HAP-1 (cell line): ENCODE data around the gene LCP2.

Source experiments
- DNase-seq, 2 experiments: peaks; one replicate each; pipeline ENCODE4 v3.0.0-alpha.2; 2016 to 2020; ENCODE audit warnings: low spot score in 2 of 2
- H3K27me3 ChIP-seq: fragments of 250-450 bp; sonication (Bioruptor Pico); 2 replicates; pipeline ENCODE4 v1.5.1; 2020; ENCODE audit warnings: low read depth, mild to moderate bottlenecking, moderate library complexity
- H3K36me3 ChIP-seq: fragments of 250-450 bp; sonication (Bioruptor Pico); replicated peaks from 2 replicates; pipeline ENCODE4 v1.5.1; 2020; ENCODE audit warnings: mild to moderate bottlenecking
- H3K4me1 ChIP-seq: fragments of 250-450 bp; sonication (Bioruptor Pico); 2 replicates; pipeline ENCODE4 v1.5.1; 2020; ENCODE audit warnings: mild to moderate bottlenecking
- H3K4me3 ChIP-seq: fragments of 250-450 bp; sonication (Bioruptor Pico); 2 replicates; pipeline ENCODE4 v1.5.1; 2020; ENCODE audit warnings: mild to moderate bottlenecking, moderate library complexity
- H3K9me3 ChIP-seq: fragments of 250-450 bp; sonication (Bioruptor Pico); 2 replicates; pipeline ENCODE4 v1.5.1; 2020; ENCODE audit warnings: mild to moderate bottlenecking, moderate library complexity
- in situ Hi-C: fragments of 300-500 bp; cut with MboI; formaldehyde crosslinking; loops from 3 replicates; pipeline ENCODE4 v1.14.3; 2020; ENCODE audit warnings: low sequenced_read_pairs, inconsistent platforms, mixed read lengths

The LCP2 gene

DNA sequence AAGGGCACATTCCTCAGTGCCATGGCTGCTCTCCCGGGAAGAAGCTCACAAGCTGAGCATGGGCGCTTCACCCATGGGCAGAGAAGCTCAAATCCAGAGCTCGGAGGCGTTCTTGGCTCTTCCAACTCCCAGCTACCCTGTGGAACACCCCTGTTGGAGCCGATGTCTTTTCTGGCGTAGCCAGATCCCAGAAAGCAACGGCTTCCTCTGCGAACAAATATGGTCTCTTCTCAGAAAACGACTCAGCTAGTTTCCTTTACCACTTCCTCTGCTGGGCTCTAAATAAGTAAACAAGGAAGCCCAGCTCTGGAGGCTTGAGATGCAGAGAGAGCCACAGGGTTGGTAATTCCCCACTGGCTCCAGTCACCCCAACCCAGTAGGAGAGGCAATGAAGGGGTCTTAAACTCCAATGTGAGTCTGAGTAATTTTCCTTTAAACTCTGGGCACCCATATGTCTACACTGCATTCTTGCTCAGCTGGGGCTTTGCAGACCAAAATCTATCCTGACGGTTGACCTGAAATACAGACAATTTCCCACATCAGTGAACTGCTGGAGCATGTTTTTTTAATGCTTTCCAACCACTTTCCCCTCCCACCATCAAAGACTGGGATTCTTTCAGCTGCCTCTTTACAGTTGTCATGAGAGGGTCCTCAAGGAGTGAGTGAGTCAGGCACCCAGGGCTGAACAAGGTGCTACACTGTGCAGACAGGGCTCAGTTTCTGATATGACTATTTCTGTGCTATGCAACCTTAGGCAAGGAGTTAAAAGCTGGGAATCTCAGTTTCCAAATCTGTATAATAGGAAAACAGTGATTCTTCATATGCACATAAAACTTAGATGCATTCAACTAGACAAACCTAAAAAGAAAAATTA lies at the start of gene LCP2:
TSS of gene LCP2 (minus strand) at position 189 of the 874 bp plus-strand sequence. CDS start at position 23, 166 bp downstream.
- in situ Hi-C loops: no loop called here
- no peaks in the 10 kb centered on the region for H3K36me3 ChIP-seq
- DNase-seq: no peak
- H3K27me3 ChIP-seq: peaks cover 2% of the 10 kb centered on the region
- H3K4me3 ChIP-seq: no peak within 1 kb of the TSS
- no peaks in the 10 kb centered on the region for H3K9me3 ChIP-seq
- H3K4me1 ChIP-seq: no peaks in the 10 kb centered on the region

DNA sequence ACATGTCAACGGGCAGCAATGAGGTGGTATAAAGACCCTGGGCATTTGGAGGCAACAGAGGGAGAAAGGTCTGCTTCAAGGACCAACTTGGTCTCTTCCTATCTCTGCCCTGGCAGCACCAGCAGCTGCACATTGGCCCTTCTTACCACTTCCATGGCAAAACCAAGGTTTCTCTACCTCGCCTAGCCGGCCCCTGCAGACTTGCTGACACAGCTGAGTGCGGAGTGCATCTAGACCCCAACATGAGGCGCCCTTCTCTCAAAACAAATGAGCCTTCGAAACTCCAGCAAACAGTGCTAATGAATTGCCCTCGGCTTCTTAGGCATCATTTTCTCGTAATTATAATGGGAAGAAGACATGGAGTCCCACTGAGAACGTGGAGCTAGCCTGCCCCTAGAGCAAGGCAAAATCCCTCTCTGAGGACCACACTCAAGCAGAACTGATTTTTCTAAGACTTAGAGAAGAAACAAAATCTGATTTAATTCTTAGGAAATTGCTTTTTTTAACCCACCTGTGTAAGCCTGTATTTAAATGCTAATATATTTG lies 49.5 kb upstream of the LCP2 start:
- in situ Hi-C loops: no loop called here
- Histone ChIP-seq H3K4me1 (no peaks in the 10 kb centered on the region), H3K4me3 (no peak overlapping the region), H3K27me3 (no peaks in the 10 kb centered on the region), H3K36me3 (no peaks in the 10 kb centered on the region), H3K9me3 (peaks cover 2% of the 10 kb centered on the region; the same call in 1 of the 2 replicates)
- DNase-seq: no peak

DNA sequence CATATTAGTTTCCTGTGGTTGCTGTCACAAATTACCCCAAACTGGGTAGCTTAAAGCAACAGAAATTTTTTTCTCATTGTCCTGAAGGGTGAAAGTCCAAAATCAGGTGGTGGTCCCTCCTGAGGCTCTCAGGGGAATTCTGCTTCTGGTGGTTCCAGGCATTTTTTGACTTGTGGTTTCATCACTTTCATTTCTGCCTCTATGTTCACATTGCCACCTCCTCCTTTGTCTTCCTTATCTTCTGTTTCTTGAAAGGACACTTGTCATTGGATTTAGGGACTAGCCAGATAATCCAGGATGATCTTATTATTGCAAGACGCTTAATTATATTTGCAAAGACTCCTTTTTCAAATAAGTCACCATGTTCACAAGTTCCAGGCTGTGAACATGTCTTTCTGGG lies 48.4 kb upstream of the LCP2 start:
- no peak for DNase-seq
- no peaks in the 10 kb centered on the region for H3K27me3 ChIP-seq
- no peaks in the 10 kb centered on the region for H3K36me3 ChIP-seq
- no peaks in the 10 kb centered on the region for H3K4me1 ChIP-seq
- H3K4me3 ChIP-seq: no peak overlapping the region
- in situ Hi-C loops: no loop called here
- H3K9me3 ChIP-seq: peaks cover 2% of the 10 kb centered on the region; the same call in 1 of the 2 replicates

DNA sequence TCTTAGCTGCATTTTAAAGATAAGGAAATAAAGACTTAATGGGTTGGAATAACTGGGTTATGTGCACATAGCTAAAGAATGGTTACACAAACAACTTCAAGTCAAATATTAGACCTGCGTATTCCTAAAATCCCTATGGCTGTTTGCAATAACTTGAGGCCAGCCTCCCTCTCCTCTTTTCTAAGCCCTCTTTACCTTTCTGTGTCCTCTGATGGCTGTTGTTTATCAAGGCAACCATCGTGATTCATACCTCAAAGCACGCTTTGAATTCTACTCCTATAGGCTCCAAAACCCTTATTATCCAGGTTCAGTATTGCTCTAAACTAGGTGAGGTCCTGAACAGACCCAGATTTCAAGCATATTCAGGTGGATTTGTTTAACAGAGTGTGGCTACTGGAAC lies 45.6 kb upstream of the LCP2 start:
- in situ Hi-C loops: no loop called here
- peaks cover 2% of the 10 kb centered on the region; the same call in 1 of the 2 replicates for H3K9me3 ChIP-seq
- H3K27me3 ChIP-seq: no peaks in the 10 kb centered on the region
- no peak overlapping the region for H3K4me3 ChIP-seq
- H3K36me3 ChIP-seq: no peaks in the 10 kb centered on the region
- DNase-seq: no peak
- no peaks in the 10 kb centered on the region for H3K4me1 ChIP-seq

DNA sequence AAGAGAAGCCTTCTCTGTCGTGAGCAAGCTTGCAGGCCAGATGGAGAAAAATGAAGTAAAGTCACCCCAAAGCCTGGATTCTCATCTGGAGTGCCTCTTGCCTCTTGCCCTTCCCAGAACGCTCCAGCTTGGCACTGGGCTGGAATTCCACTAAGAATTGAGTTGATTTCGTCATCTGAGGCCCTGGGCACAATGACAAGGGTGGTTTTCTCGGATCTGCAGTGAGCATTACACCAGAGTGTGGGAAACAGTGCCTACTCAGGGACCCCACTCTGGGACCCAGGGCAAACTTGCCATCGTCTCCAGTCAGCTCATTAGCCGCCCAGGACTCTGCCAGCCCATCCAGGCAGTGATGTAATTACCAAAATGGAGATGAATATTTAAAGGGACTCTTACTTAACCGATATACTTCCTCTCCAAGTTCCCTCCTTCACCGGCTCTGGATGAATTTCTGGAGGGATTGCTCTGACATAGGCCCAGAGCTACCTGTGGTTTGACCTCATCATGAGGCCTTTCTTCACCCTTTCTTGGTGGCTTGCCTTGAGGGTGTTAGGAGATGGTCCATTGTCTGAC lies 44.7 kb upstream of the LCP2 start:
- in situ Hi-C loops: no loop called here
- no peaks in the 10 kb centered on the region for H3K36me3 ChIP-seq
- no peak overlapping the region for H3K4me3 ChIP-seq
- no peak for DNase-seq
- H3K27me3 ChIP-seq: no peaks in the 10 kb centered on the region
- H3K4me1 ChIP-seq: no peaks in the 10 kb centered on the region
- H3K9me3 ChIP-seq: peaks cover 2% of the 10 kb centered on the region; the same call in 1 of the 2 replicates

DNA sequence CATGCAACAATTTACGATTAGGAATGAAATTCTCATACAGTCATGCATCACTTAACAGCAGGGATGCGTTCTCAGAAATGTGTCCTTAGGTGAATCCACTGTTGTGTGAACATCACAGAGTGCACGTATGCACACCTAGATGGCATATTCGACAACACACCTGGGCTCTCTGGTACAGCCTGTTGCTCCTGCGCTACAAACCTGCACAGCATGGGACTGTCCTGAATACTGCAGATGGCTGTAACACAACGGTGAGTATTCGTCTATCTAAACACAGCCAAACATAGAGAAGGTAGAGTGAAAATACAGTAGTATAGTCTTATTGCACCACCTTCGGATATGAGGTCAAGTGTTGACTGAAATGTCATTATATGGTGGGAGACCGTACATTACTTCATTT lies 44.0 kb upstream of the LCP2 start:
- Histone ChIP-seq H3K9me3 (peaks cover 2% of the 10 kb centered on the region; the same call in 1 of the 2 replicates), H3K4me1 (no peaks in the 10 kb centered on the region), H3K27me3 (no peaks in the 10 kb centered on the region), H3K36me3 (no peaks in the 10 kb centered on the region), H3K4me3 (no peak overlapping the region)
- in situ Hi-C loops: no loop called here
- no peak for DNase-seq

DNA sequence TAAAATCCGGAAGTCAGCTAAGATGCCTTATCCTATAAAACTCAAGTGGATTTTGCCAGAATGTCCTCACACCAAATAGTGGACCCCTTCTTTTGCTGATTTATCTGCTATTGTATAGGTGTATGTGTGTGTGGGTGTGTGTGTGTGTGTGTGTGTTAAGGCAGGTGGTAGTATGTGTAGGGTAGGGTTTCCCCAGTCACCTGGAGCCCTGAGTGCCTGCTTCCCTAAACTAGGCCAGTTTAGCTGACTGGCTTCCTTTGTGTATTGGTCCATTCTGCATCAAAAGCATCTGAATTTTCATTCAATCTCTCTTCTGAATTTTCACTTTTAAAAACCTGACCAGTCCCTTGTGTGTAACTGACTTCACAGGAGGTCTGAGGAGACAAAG lies 42.2 kb upstream of the LCP2 start:
- DNase-seq: no peak
- H3K27me3 ChIP-seq: no peaks in the 10 kb centered on the region
- no peaks in the 10 kb centered on the region for H3K36me3 ChIP-seq
- no peaks in the 10 kb centered on the region for H3K4me1 ChIP-seq
- no peaks in the 10 kb centered on the region for H3K9me3 ChIP-seq
- in situ Hi-C loops: no loop called here
- no peak overlapping the region for H3K4me3 ChIP-seq

DNA sequence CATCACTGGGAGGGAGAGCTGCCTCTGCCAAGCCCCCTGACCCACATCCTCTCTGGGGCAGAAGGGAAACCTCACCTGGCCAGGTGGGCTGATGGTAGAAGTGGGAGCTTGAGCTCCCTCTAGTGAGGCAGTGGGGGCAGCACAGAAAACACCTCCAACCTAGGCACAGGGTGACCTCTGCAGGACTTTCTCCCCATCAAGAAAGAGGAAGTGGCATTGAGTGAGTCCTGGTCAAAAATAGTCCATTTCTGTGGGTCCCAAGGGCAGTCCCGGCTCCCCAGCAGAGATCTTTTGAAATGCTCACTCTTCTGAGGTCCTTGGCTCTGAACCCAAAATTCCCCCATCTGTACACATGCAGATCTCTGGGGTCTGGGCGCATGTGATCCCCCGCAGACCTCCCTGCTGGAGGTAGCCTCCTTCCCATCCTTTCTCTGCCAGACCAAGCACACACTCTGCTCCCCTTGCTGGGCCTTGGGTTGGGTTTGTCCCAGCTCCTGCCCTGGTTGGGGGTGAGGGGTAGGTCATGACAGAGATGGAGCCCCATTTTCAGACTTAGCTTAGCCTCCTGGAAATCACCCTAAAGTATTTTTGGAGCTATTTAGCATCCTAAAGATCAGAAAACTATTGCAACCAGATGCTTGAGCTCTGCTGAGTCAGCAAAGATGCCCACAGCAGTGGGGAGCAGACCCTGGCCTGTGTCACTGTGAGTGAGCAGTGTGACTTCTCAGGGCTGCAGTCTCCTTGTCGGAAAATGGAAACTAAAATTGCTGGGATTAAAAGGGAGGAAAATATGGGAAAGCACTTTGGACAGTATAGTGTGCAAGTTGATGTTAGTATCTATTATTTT lies 41.6 kb upstream of the LCP2 start:
- no peak for DNase-seq
- H3K4me1 ChIP-seq: no peaks in the 10 kb centered on the region
- no peaks in the 10 kb centered on the region for H3K27me3 ChIP-seq
- H3K4me3 ChIP-seq: no peak overlapping the region
- H3K36me3 ChIP-seq: no peaks in the 10 kb centered on the region
- in situ Hi-C loops: no loop called here
- no peaks in the 10 kb centered on the region for H3K9me3 ChIP-seq

DNA sequence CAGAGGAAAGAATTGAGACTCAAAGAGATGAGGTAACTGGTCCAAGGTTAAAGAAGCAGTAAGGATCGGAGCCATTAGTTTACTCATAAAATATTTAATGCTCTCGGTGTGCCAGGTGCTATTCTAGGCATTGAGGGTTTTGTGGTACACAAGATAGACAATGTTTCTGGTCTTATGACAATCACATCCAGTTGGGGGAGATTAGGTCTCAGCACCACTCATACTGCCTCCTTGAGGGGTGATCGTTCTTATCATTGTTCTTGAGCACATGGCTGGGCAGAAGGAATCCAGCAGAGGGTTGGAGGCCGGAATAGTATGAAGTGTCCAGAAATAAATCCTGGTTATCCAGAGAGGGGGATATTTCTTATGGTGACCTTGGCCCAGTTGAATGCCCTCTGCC lies 40.7 kb upstream of the LCP2 start:
- Histone ChIP-seq H3K4me1 (no peaks in the 10 kb centered on the region), H3K4me3 (no peak overlapping the region), H3K9me3 (no peaks in the 10 kb centered on the region), H3K36me3 (no peaks in the 10 kb centered on the region), H3K27me3 (peaks cover 3% of the 10 kb centered on the region; the same call in 1 of the 2 replicates)
- in situ Hi-C loops: no loop called here
- no peak for DNase-seq

DNA sequence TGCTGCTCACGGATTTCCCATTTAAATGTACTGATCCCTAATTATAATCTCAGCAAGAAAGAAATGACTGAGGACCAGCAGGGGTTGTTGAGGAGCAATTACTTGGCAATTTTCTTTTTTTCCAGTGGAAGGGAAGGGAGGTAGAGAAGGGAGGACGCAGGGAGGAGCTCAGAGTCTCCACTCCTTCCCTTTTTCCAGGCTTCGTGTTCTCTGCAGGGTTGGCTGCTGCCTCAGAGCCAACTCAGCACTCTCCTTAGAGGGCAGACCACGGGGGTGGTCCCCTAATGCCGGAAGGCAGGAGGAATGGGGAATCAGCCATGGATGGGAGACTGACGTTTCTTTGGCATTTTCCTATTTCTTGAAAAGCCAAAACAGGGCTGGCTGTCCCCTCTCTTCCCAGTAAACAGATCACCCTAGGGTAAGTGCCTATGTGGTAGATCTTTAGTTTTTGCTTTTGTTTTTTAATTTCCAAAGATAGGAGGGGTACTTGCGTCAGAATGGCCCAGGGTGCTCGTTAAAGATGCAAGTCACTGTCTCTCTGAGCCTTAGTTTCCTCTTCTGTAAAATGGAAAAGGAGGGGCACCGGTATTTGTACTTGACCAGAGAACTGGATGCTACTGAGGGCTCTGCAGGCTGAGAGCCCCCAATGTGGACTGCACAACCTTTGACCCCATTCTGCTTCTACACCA lies 39.6 kb upstream of the LCP2 start:
- peaks cover 3% of the 10 kb centered on the region; the same call in 1 of the 2 replicates for H3K27me3 ChIP-seq
- no peak for DNase-seq
- in situ Hi-C loops: no loop called here
- H3K4me1 ChIP-seq: no peaks in the 10 kb centered on the region
- H3K36me3 ChIP-seq: no peaks in the 10 kb centered on the region
- no peaks in the 10 kb centered on the region for H3K9me3 ChIP-seq
- H3K4me3 ChIP-seq: no peak overlapping the region

DNA sequence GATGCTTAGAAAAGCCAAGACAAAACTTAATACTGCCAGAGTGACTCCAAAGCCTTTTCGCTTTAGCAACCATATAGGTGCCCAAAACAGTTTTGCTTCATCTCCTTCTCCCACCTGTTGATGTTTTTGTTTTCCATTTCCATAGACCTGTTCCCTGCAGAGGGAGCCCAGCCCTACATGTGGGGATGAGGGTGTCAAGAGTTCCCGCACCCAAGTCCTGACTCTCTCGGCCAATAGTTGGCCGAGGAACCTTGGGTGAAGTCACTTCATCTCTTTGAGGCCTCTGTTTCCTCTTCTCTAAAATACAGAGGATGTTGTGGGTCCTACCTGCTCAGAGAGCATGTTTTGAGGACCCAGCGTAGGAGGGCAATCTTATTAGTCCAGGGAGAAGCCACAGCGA lies 38.5 kb upstream of the LCP2 start:
- H3K9me3 ChIP-seq: no peaks in the 10 kb centered on the region
- in situ Hi-C loops: no loop called here
- H3K36me3 ChIP-seq: no peaks in the 10 kb centered on the region
- H3K27me3 ChIP-seq: peaks cover 3% of the 10 kb centered on the region; the same call in 1 of the 2 replicates
- no peak overlapping the region for H3K4me3 ChIP-seq
- no peaks in the 10 kb centered on the region for H3K4me1 ChIP-seq
- DNase-seq: no peak

DNA sequence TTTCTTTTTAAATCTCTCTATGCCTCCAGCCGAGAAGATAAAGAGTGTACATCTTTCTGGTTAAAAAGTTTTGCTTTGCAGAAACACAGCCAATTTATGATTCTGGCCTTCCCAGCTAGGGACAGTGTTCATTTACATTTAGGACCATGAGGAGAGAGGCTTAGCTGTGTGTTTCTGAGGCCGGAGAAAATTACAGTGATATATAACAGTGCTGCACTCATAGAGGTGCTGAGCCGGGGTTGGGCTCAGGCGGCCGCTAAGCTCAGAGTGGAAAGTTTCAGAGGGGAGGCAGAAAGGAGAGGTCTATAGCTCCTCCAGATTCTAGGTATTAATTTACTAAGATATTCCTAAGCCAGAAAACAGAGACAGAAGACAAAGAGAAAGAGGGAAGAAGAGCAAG lies 37.0 kb upstream of the LCP2 start:
- Histone ChIP-seq H3K27me3 (peaks cover 3% of the 10 kb centered on the region; the same call in 1 of the 2 replicates), H3K4me1 (no peaks in the 10 kb centered on the region), H3K4me3 (no peak overlapping the region), H3K9me3 (no peaks in the 10 kb centered on the region), H3K36me3 (no peaks in the 10 kb centered on the region)
- DNase-seq: no peak
- in situ Hi-C loops: no loop called here
